Measurements from ENCODE around the gene FBXL13. TPM values are rescaled to one million over a fixed set of nuclear protein-coding genes. Genes with fewer than 3 reads are reported as not detected.
A peak's percentile ranks its signal among the peaks of the same experiment; 100 is the strongest.

The FBXL13 gene
- polyA plus RNA-seq, 1 experiment = 0.20 TPM

DNA sequence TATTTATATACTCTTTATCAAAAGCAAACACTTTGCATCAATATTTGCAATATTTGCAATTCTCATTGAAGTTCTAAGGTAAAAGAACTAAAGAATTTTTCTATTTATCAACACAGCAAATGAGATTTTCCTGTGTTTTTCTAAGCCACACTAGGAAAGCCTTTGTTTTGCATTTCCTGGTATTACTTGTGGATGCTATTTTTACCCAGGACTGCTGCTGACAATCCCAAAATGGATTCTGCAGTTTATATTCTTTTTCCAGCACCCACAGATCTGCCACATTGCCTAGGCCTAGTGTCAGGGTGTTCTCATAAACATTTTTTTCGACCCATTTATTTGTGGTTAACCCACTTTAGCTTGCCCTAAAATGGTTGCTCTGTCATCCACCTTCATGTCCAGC is 135.9 kb downstream of the FBXL13 start:
- no peaks in the 10 kb centered on the region for H3K36me3 ChIP-seq (ENCODE audit: control insufficient read depth, insufficient read depth, low read length)
- DNase-seq (ENCODE audit: low read depth) = no peak
- H3K27me3 ChIP-seq (ENCODE audit: control insufficient read depth, insufficient read depth, low read length) = no peaks in the 10 kb centered on the region
- no peak overlapping the region for H3K4me3 ChIP-seq (ENCODE audit: low read depth, low read length)
- CTCF ChIA-PET = no interaction called here
- POLR2A ChIA-PET = no interaction called here
- TF ChIP-seq, protein P1, sequence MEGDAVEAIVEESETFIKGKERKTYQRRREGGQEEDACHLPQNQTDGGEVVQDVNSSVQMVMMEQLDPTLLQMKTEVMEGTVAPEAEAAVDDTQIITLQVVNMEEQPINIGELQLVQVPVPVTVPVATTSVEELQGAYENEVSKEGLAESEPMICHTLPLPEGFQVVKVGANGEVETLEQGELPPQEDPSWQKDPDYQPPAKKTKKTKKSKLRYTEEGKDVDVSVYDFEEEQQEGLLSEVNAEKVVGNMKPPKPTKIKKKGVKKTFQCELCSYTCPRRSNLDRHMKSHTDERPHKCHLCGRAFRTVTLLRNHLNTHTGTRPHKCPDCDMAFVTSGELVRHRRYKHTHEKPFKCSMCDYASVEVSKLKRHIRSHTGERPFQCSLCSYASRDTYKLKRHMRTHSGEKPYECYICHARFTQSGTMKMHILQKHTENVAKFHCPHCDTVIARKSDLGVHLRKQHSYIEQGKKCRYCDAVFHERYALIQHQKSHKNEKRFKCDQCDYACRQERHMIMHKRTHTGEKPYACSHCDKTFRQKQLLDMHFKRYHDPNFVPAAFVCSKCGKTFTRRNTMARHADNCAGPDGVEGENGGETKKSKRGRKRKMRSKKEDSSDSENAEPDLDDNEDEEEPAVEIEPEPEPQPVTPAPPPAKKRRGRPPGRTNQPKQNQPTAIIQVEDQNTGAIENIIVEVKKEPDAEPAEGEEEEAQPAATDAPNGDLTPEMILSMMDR (IDR thresholded peaks at IDR 0.05; ENCODE audit: insufficient read depth, low read depth, low read length) = no peak

- no peaks in the 10 kb centered on the region for H3K36me3 ChIP-seq (ENCODE audit: control insufficient read depth, insufficient read depth, low read length)
- H3K27me3 ChIP-seq (ENCODE audit: control insufficient read depth, insufficient read depth, low read length) = no peaks in the 10 kb centered on the region
- no peak for DNase-seq (ENCODE audit: low read depth)
- POLR2A ChIA-PET = no interaction called here
- TF ChIP-seq, protein P1 (IDR thresholded peaks at IDR 0.05; ENCODE audit: insufficient read depth, low read depth, low read length) = no peak
- CTCF ChIA-PET = no interaction called here
- no peak overlapping the region for H3K4me3 ChIP-seq (ENCODE audit: low read depth, low read length)
These were observed 139.0 kb downstream of the FBXL13 start for GRCh38 chr7:102935450-102936115.

- H3K36me3 ChIP-seq (ENCODE audit: control insufficient read depth, insufficient read depth, low read length) = no peaks in the 10 kb centered on the region
- H3K27me3 ChIP-seq (ENCODE audit: control insufficient read depth, insufficient read depth, low read length) = no peaks in the 10 kb centered on the region
- DNase-seq (ENCODE audit: low read depth) = no peak
- POLR2A ChIA-PET = no interaction called here
- TF ChIP-seq, protein P1 (IDR thresholded peaks at IDR 0.05; ENCODE audit: insufficient read depth, low read depth, low read length) = no peak
- CTCF ChIA-PET = no interaction called here
- no peak overlapping the region for H3K4me3 ChIP-seq (ENCODE audit: low read depth, low read length)
These were observed 139.9 kb downstream of the FBXL13 start for GRCh38 chr7:102934701-102935100.

- H3K27me3 ChIP-seq (ENCODE audit: control insufficient read depth, insufficient read depth, low read length) = no peaks in the 10 kb centered on the region
- no peaks in the 10 kb centered on the region for H3K36me3 ChIP-seq (ENCODE audit: control insufficient read depth, insufficient read depth, low read length)
- ChIA-PET POLR2A (no interaction called here), CTCF (no interaction called here)
- TF ChIP-seq, protein P1 (IDR thresholded peaks at IDR 0.05; ENCODE audit: insufficient read depth, low read depth, low read length) = no peak
- no peak for DNase-seq (ENCODE audit: low read depth)
- H3K4me3 ChIP-seq (ENCODE audit: low read depth, low read length) = no peak overlapping the region
These were observed 140.4 kb downstream of the FBXL13 start for GRCh38 chr7:102934239-102934638.

DNA sequence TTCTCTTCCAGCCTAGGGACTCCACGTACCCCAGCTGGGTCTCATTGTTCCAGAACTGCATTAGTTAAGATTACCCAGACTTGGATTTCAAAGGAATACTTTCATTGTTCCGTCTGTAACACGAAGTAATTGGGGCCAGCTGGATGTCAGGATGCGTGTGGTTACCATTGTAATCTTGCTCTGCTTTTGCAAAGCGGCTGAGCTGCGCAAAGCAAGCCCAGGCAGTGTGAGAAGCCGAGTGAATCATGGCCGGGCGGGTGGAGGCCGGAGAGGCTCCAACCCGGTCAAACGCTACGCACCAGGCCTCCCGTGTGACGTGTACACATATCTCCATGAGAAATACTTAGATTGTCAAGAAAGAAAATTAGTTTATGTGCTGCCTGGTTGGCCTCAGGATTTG is 140.8 kb downstream of the FBXL13 start:
- POLR2A ChIA-PET = no interaction called here
- H3K4me3 ChIP-seq (ENCODE audit: low read depth, low read length) = no peak overlapping the region
- H3K27me3 ChIP-seq (ENCODE audit: control insufficient read depth, insufficient read depth, low read length) = no peaks in the 10 kb centered on the region
- TF ChIP-seq, protein P1 (IDR thresholded peaks at IDR 0.05; ENCODE audit: insufficient read depth, low read depth, low read length) = no peak
- CTCF ChIA-PET = interaction anchor here (0.6 kb wide), 1 partner anchor 21 kb away, joined by 3 read pairs; the partner anchor contains the start of gene LRRC17
- DNase-seq (ENCODE audit: low read depth) = peak; percentile 90
- no peaks in the 10 kb centered on the region for H3K36me3 ChIP-seq (ENCODE audit: control insufficient read depth, insufficient read depth, low read length)
